Psoas muscle (tissue), 8 donors: ENCODE results near the gene ARHGAP22. TPM values are rescaled to one million over a fixed set of nuclear protein-coding genes. Genes with fewer than 3 reads are reported as not detected.

Source experiments
- ATAC-seq, 4 donors: fragments of 200-7000 bp; cut with Tn5 transposase; one replicate each; pipeline ENCODE4 v1.9.1; 2020; ENCODE audit warnings: moderate library complexity in 3 of 4, mild to moderate bottlenecking in 2 of 4
- DNase-seq, 2 donors: peaks; one replicate each; pipeline ENCODE4 v3.0.0-alpha.2; 2020
- H3K27ac ChIP-seq: fragments of 200-600 bp; one replicate; pipeline ENCODE4 v1.8.0; 2022
- H3K27me3 ChIP-seq, 3 donors: fragments of 200-600 bp in 1 of 3; one replicate each; pipeline versions ENCODE4 v1.6.1 to v1.8.0; 2013 to 2022; ENCODE audit warnings: low read length in 2 of 3, mild to moderate bottlenecking in 2 of 3, moderate library complexity in 1 of 3; ENCODE audit not compliant: insufficient read depth in 3 of 3
- H3K36me3 ChIP-seq, 2 donors: fragments of 200-600 bp in 1 of 2; one replicate each; pipeline versions ENCODE4 v1.6.1 to v1.8.0; 2013 to 2022; ENCODE audit warnings: low read depth in 1 of 2, mild to moderate bottlenecking in 1 of 2, moderate library complexity in 1 of 2; ENCODE audit not compliant: insufficient read depth in 1 of 2
- H3K4me1 ChIP-seq: fragments of 200-600 bp; one replicate; pipeline ENCODE4 v1.8.0; 2022
- H3K4me3 ChIP-seq: fragments of 200-600 bp; one replicate; pipeline ENCODE4 v1.8.0; 2022; ENCODE audit warnings: mild to moderate bottlenecking
- H3K9me3 ChIP-seq: fragments of 200-600 bp; one replicate; pipeline ENCODE4 v1.8.0; 2022
- WGBS, 3 donors: extraction: QIAGEN DNeasy Blood & Tissue Kit; methylation state at CpG; one replicate each; pipeline versions ENCODE4 v1.1.6 to v1.1.7; 2013; 5-methylcytosine and 5-hydroxymethylcytosine counted together
- intact Hi-C, 2 donors: fragments of 100-400 bp; cut with DNase I; formaldehyde crosslinking; loops; one replicate each; pipeline versions ENCODE4 v1.11.0 to v1.14.2; 2022
- polyA plus RNA-seq, 3 donors: library from polyadenylated mRNA; stranded (reverse); fragments of 200-250 nt; gene quantifications; one replicate each; pipeline ENCODE4 v1.2.3, GENCODE V29; 2013
- total RNA-seq, 4 donors: library from RNA; stranded (reverse); fragmentation: NEBNext Ultra II Directional in 2 of 4; extraction: Animal tissue kit (Norgen Biotek cat#: 25700) in 2 of 4; gene quantifications; one replicate each; pipeline versions ENCODE4 v1.2.1 to v1.2.4, GENCODE V29; 2021 to 2023
- TF ChIP-seq, protein P1 (sequence below): fragments of 200-600 bp; IDR thresholded peaks from one replicate; pipeline ENCODE4 v1.8.0; 2022; ENCODE audit warnings: antibody characterized with exemption
- donor health status: healthy with polysubstance abuse.
- donor health status: DM: no; HTN: no; CAD: no; lungs with moderate emphysema.
- donor health status: Bipolar disorder and iron deficiency.
- donor health status: healthy.
- donor health status: DM: yes; HTN: yes; CAD: no.
- donor health status: DM: no; HTN: no; CAD: no.
- donor health status: DM: no; HTN: no; CAD: no.
- donor health status: DM: yes; HTN: yes; CAD: no.

Gene ARHGAP22
- total and polyA plus RNA-seq, 7 donors = 0.46 to 2.9 (median 1.6) TPM

DNA sequence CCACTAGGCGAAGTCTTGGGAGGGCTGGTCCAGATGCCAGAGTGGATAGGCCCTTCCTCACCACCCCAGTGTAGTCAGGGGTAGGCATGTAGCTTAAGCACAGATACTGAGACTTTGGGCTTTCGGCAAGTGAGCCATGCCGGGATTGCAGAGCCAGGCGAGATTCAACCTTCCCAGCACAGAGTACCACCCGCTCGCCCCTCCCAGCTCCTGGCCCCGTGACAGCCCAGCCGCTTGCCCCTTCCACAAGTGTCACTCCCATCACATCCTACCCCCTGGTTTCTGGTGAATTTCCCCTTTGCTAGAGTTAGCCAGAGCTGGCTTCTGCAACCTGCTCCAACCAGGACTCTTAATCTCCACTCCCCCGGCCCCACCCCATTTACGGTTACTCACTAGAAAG, 56.9 kb downstream of the ARHGAP22 start:
- 61 to 77% (median 62%) methylated on average over 10 of the region's 10 CpGs for WGBS, 3 donors
- no peaks in the 10 kb centered on the region for H3K27me3 ChIP-seq
- no peak for DNase-seq
- H3K4me1 ChIP-seq = no peaks in the 10 kb centered on the region
- TF ChIP-seq, protein P1, sequence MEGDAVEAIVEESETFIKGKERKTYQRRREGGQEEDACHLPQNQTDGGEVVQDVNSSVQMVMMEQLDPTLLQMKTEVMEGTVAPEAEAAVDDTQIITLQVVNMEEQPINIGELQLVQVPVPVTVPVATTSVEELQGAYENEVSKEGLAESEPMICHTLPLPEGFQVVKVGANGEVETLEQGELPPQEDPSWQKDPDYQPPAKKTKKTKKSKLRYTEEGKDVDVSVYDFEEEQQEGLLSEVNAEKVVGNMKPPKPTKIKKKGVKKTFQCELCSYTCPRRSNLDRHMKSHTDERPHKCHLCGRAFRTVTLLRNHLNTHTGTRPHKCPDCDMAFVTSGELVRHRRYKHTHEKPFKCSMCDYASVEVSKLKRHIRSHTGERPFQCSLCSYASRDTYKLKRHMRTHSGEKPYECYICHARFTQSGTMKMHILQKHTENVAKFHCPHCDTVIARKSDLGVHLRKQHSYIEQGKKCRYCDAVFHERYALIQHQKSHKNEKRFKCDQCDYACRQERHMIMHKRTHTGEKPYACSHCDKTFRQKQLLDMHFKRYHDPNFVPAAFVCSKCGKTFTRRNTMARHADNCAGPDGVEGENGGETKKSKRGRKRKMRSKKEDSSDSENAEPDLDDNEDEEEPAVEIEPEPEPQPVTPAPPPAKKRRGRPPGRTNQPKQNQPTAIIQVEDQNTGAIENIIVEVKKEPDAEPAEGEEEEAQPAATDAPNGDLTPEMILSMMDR = no peak
- H3K27ac ChIP-seq = no peak overlapping the region
- H3K4me3 ChIP-seq = no peak overlapping the region
- H3K36me3 ChIP-seq = no peaks in the 10 kb centered on the region
- no peaks in the 10 kb centered on the region for H3K9me3 ChIP-seq
- no peak for ATAC-seq
- intact Hi-C loops = no loop called here

DNA sequence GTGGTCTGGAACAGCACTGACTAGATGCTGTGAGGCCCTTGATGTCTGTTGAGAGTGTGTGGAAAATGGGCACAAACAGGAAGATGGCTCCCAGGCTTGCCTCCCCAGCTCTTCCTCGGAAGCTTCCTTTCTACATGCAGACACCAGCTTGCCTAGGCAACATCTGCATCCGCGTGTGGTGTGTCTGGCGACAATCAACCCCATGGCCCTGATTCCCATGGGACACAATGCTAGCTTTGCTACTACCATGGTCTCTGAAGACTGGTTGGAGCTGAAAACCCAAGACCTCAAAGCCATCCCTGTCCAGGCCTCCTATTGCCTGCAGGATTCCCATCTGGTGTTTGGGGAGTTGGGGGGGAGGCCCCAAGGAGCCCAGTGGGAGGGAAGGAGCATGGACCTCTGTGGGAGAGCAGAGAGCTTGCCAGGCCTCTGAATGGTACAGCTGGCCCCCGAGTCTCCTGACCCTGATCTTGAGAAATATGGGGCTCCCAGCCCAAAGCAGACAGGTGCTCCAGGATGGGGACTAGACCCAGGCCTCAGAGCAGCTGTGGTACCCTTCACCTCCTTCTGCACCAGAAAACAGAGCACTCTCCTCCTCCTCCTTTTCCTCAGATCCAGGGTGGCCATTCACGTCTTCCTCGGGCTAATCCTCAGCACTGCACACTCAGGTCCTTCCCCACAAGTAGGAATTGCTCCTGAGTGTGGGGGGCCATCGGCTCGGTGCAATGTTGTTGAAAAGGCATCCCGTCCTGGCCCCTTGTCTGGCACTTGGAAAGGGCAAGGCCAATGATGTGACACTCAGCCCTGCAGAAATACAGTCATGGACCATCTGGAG, 57.6 kb downstream of the ARHGAP22 start:
- DNase-seq (no peak), ATAC-seq (no peak)
- no peak overlapping the region for H3K27ac ChIP-seq
- TF ChIP-seq, protein P1 = no peak
- no peaks in the 10 kb centered on the region for H3K36me3 ChIP-seq
- H3K4me3 ChIP-seq = no peak overlapping the region
- no peaks in the 10 kb centered on the region for H3K27me3 ChIP-seq
- no peaks in the 10 kb centered on the region for H3K4me1 ChIP-seq
- WGBS, 3 donors = 70 to 81% (median 80%) methylated on average over 10 of the region's 10 CpGs
- H3K9me3 ChIP-seq = no peaks in the 10 kb centered on the region
- intact Hi-C loops = no loop called here

DNA sequence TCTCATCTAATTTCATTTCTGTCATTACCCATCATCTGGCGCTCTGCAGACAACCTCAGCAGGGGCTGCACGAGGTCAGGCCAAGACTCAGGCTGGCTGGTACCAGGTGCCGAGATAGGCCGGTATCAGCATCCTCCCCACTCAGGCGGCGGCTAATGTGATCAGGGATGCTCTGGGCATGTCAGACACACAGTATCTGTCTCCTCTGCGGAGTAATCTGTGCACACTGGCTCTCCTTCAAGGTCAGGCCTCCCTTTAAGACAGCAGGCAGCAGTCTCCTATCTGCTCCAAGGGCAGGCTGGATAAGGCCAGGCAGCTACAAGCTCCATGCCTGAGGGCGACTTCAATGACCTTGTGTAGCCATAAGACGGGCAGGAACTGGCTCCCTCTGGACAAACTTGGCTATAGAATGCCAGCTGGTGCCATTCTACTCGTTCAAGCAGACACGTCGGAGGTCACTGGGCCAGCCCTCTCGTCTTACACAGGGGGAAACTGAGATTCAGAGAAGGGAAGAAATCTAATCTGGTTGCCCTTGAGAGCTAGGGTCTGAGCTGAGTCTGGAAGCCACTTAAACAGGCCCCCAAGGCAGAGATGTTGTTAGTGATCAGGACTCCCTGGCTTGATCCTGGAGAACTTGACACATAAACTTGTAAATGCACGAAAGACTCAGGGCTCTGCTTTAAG, 59.3 kb downstream of the ARHGAP22 start:
- Histone ChIP-seq H3K27ac (no peak overlapping the region), H3K36me3 (no peaks in the 10 kb centered on the region), H3K27me3 (peaks cover 0 to 4% (median 0%) of the 10 kb centered on the region in 3 donors), H3K9me3 (no peaks in the 10 kb centered on the region), H3K4me3 (no peak overlapping the region), H3K4me1 (no peaks in the 10 kb centered on the region)
- intact Hi-C loops = no loop called here
- DNase-seq (no peak), ATAC-seq (no peak)
- TF ChIP-seq, protein P1 = no peak
- 79 to 86% (median 79%) methylated on average over 14 of the region's 14 CpGs for WGBS, 3 donors

DNA sequence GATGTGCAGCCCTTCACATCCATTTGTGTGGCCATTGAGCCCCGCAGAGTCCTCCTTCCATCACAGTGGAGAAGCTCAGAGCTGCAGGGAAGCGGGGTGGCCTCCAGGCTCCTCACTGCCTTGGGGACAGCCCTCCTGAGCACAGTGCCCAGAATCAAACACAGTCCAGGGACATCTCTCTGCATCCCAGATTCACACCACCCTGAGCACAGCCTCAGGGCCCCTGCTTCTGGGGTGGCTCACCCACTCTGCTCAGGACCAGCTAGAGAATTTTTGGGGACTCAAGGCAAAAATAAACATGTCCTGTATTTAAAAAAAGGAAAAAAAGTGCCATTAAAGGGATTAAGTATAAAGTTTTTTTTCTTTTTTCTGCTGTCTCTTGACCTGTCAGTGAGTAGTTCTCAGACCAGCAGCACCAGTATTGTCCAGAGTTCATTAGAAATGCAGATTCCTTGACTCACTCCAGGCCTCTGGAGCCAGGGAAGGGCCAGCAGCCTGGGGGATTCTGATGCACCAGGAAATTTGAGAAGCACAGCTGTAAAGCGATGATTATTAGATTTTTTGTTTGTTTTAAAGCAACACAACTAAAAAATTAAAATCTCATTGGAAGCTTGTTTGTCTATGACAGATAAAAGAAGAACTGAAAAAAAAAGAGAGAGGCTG, 61.6 kb downstream of the ARHGAP22 start:
- no peak for ATAC-seq
- DNase-seq = no peak
- 88 to 91% (median 88%) methylated on average over 3 of the region's 3 CpGs for WGBS, 3 donors

More for the DNA sequence above, 61.6 kb downstream of the ARHGAP22 start:
- intact Hi-C loops = no loop called here
- Histone ChIP-seq H3K9me3 (no peaks in the 10 kb centered on the region), H3K36me3 (no peaks in the 10 kb centered on the region), H3K27me3 (peaks cover 0 to 4% (median 0%) of the 10 kb centered on the region in 3 donors), H3K4me3 (no peak overlapping the region), H3K27ac (no peak overlapping the region), H3K4me1 (no peaks in the 10 kb centered on the region)
- TF ChIP-seq, protein P1 = no peak
